ENCODE measurements around the gene TLDC2.

DNA sequence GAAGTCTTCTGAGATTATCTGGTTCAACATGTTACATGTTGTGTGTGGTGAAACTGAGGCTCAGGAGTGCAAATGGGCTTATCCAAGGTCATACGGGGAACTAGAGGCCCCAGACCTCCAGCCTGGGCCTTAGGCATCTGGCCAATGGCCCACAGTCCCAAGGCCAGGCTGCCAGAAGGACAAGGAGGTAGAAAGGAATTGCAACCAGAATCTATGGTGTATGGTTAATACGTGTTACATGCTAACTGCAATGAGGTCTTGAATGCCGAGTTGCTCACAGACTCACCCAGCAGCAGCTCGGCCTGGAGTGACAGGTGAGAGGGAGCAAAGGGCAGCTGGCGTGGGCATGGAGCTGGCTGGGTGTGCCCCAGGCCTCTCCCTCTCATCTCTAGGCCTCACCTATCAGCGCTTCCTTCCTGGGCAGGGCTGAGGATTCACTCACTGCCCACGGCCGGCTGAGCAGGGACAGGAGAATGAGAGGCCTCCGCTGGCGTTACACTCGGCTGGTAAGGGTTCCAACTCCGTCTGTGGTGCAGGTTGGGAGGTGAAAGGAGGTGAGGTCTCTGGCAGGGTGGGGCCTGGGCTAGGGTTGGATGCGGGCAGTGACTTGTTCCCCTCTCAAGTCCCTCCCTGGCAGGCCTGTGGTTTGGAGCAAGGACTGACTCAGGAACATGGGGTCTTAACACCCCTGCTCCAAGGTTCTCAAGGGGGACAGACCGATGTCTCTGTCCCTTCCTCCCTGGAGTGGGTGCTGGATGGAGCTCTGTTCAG lies at the start of gene TLDC2:
- TF ChIP-seq, protein P1, sequence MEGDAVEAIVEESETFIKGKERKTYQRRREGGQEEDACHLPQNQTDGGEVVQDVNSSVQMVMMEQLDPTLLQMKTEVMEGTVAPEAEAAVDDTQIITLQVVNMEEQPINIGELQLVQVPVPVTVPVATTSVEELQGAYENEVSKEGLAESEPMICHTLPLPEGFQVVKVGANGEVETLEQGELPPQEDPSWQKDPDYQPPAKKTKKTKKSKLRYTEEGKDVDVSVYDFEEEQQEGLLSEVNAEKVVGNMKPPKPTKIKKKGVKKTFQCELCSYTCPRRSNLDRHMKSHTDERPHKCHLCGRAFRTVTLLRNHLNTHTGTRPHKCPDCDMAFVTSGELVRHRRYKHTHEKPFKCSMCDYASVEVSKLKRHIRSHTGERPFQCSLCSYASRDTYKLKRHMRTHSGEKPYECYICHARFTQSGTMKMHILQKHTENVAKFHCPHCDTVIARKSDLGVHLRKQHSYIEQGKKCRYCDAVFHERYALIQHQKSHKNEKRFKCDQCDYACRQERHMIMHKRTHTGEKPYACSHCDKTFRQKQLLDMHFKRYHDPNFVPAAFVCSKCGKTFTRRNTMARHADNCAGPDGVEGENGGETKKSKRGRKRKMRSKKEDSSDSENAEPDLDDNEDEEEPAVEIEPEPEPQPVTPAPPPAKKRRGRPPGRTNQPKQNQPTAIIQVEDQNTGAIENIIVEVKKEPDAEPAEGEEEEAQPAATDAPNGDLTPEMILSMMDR (IDR thresholded peaks at IDR 0.05 in 2 of 3, conservative IDR thresholded peaks at IDR 0.05 in 1 of 3; ENCODE audit: borderline replicate concordance in 1 of 3, insufficient read depth in 1 of 3, low read depth in 2 of 3, low read length in 2 of 3), result no peak
- TF ChIP-seq ZNF274 (IDR thresholded peaks at IDR 0.05; ENCODE audit: low read depth, low read length), result no peak
